Lower leg skin (tissue), 4 donors: ENCODE results near the gene POLR2H. TPM values are rescaled to one million over a fixed set of nuclear protein-coding genes. Genes with fewer than 3 reads are reported as not detected.

Experiments
- DNase-seq, 2 donors: peaks; one replicate each; pipeline ENCODE4 v3.0.0-alpha.2; 2019; ENCODE audit warnings: low spot score in 2 of 2
- H3K4me3 ChIP-seq: fragments of 200-600 bp; sonication (generic); 2 replicates; pipeline ENCODE4 v1.5.1; 2017; ENCODE audit warnings: mild to moderate bottlenecking, low read depth; ENCODE audit not compliant: poor library complexity, severe bottlenecking
- CTCF ChIP-seq, 3 donors: fragments of 450-650 bp; IDR thresholded peaks; one replicate each; pipeline ENCODE4 v1.5.1; 2016; ENCODE audit warnings: antibody characterized with exemption in 3 of 3, mild to moderate bottlenecking in 3 of 3, moderate library complexity in 2 of 3
- POLR2A ChIP-seq, 2 donors: fragments of 450-650 bp; IDR thresholded peaks; one replicate each; pipeline ENCODE4 v1.6.1; 2016 to 2017; ENCODE audit warnings: antibody characterized with exemption in 2 of 2, mild to moderate bottlenecking in 1 of 2, moderate library complexity in 1 of 2
- WGBS, 2 donors: methylation state at CpG; one replicate each; pipeline ENCODE4 v1.1.5; 2018; 5-methylcytosine and 5-hydroxymethylcytosine counted together
- intact Hi-C: fragments of 100-400 bp; cut with DNase I; formaldehyde crosslinking; loops from one replicate; pipeline ENCODE4 v1.15.0; 2023; ENCODE audit warnings: low total_unique reads
- total RNA-seq, 4 donors: library from RNA; depleted of rRNA; stranded (reverse); fragments of >200 nt; gene quantifications; one replicate each; pipeline ENCODE4 v1.1.0, GENCODE V29; 2016

POLR2H gene
- total RNA-seq, 4 donors from 2014 or later: 54.7 to 95.9 (median 66.8) TPM

GRCh38 chr3:184387174-184387714 lies 25.7 kb downstream of the POLR2H start:
- no peak for DNase-seq
- no peak overlapping the region for H3K4me3 ChIP-seq
- intact Hi-C loops: no loop called here
- TF ChIP-seq CTCF (IDR thresholded peaks at IDR 0.05) (no peak), POLR2A (IDR thresholded peaks at IDR 0.05) (no peak)
- 91 to 94% methylated on average over 12 of the region's 12 CpGs for WGBS, 2 donors

GRCh38 chr3:184388164-184388935 lies 26.8 kb downstream of the POLR2H start:
- WGBS, 2 donors: 75 to 77% methylated on average over 8 of the region's 8 CpGs
- no peak for DNase-seq
- intact Hi-C loops: no loop called here
- no peak for TF ChIP-seq CTCF (IDR thresholded peaks at IDR 0.05)
- TF ChIP-seq POLR2A (IDR thresholded peaks at IDR 0.05): no peak
- no peak overlapping the region for H3K4me3 ChIP-seq

GRCh38 chr3:184388936-184389230 lies 27.4 kb downstream of the POLR2H start:
- intact Hi-C loops: no loop called here
- no peak for DNase-seq
- WGBS, 2 donors: 83 to 91% methylated on average over 8 of the region's 8 CpGs
- no peak overlapping the region for H3K4me3 ChIP-seq
- TF ChIP-seq POLR2A (IDR thresholded peaks at IDR 0.05) (no peak), CTCF (IDR thresholded peaks at IDR 0.05) (no peak)

- no peak for DNase-seq
- TF ChIP-seq POLR2A (IDR thresholded peaks at IDR 0.05): no peak
- TF ChIP-seq CTCF (IDR thresholded peaks at IDR 0.05): no peak
- WGBS, 2 donors: 63 to 66% methylated on average over 5 of the region's 5 CpGs
- intact Hi-C loops: no loop called here
- no peak overlapping the region for H3K4me3 ChIP-seq
Observed at GRCh38 chr3:184389384-184389783, 27.9 kb downstream of the POLR2H start.

GRCh38 chr3:184389935-184390528 lies 28.5 kb downstream of the POLR2H start:
- 86 to 88% methylated on average over 5 of the region's 5 CpGs for WGBS, 2 donors
- DNase-seq: no peak
- no peak overlapping the region for H3K4me3 ChIP-seq
- intact Hi-C loops: no loop called here
- TF ChIP-seq CTCF (IDR thresholded peaks at IDR 0.05) (no peak), POLR2A (IDR thresholded peaks at IDR 0.05) (no peak)
